PC-9 (cell line): Measurements from ENCODE around the gene CLEC4M.

Source experiments
- CTCF ChIP-seq: fragments of 200-600 bp; sonication (generic); conservative IDR thresholded peaks from 2 replicates; pipeline ENCODE4 v1.6.1; 2017; ENCODE audit warnings: mixed run types, antibody characterized with exemption, mild to moderate bottlenecking, moderate library complexity
- EZH2 ChIP-seq: fragments of 200-600 bp; sonication (generic); IDR thresholded peaks from 2 replicates; pipeline ENCODE4 v1.8.0; 2017; ENCODE audit warnings: antibody characterized with exemption, low read depth

- TF ChIP-seq CTCF (no peak), EZH2 (no peak)
Measured at GRCh38 chr19:7767487-7767886, 4.4 kb downstream of the CLEC4M start.
